GM04503 (cell line): Measurements from ENCODE around the gene NUDT3.

Experiments
- DNase-seq: peaks from one replicate; pipeline ENCODE4 v3.0.0-alpha.2; 2012; ENCODE audit warnings: low read depth

NUDT3 gene

DNA sequence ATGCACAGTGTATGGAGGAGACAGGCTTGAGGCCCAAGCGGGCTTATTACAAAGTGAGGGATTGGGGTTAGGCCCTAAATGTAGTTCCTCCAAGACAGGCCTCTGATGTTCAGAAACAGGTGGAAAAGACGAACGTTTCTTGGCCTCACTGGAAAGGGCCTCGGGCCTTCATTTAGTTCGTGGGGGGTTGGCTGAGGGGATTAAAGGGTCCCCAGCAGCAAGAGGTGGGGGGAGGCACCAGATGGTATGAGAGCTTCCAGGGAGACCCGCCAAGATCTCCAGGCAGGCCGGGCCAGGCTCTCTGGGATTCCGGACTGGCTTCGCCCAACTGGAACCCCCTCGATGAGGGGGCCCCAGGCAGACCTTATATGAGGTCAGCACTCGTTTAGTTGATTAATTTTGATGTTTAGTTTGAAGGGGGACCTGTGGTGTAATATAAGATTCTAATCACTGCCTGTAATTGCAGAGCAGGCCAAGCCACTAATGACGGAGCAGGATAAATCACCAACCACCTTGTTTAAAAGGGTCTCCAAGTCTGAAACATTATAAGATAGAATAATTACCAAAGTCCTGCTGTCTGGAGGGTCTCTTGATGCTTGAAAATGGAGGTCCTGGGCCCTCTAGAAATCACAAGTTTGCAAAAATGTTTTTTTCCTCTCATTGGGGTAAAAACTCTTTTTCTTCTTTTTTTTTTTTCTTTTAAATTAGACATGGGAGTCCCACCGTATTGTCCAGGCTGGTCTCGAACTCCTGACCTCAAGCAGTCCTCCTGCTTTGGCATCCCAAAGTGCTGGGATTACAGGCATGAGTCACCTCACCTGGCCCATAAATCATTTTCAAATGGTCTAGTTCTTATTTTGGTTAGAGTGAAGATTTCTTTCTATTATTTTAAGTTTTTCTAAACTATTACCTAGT is 153.6 kb downstream of the NUDT3 start:
- no peak for DNase-seq

- DNase-seq: no peak
Measured at GRCh38 chr6:34237722-34238584, 154.5 kb downstream of the NUDT3 start.

GRCh38 chr6:34237316-34237721 is 155.2 kb downstream of the NUDT3 start:
- DNase-seq: no peak

DNA sequence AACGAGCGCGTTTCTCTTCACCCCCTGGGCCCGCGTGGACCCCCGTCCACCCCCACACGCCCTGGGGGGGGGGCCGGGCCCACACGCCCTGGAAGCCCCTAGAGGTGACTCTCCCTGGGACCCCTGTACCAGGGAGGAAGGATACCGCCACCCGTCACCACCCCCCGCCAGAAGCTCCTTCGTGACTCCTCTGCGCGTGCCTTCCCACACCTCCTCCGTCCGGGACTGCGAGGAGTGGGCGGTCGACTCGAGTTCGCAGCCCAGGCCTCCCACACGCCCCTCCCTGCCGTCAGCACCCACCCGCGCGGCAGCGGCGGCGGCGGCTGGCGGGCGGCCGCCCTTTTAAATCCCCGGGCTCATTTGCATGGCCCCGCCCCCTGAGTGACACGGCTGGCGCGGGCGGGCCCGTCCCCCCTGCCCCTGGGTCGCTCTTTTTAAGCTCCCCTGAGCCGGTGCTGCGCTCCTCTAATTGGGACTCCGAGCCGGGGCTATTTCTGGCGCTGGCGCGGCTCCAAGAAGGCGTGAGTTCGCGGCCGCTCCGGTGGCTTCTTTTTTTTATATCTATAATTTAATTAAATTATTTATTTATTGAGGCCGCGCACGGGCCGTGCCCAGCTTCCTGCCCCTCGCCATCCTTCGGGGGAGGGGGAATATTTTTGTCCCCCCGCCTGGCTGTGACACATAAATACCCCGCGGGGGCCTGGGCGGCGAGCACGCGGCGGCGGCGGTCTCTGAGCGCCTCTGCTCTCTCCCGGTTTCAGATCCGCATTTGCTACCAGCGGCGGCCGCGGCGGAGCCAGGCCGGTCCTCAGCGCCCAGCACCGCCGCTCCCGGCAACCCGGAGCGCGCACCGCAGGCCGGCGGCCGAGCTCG is 155.8 kb downstream of the NUDT3 start, which contains the start of gene HMGA1:
HMGA1 (plus strand) TSS at position 431 of the 873 bp plus-strand sequence. CDS start 3,908 bp downstream, outside the sequence.
- no peak for DNase-seq

DNA sequence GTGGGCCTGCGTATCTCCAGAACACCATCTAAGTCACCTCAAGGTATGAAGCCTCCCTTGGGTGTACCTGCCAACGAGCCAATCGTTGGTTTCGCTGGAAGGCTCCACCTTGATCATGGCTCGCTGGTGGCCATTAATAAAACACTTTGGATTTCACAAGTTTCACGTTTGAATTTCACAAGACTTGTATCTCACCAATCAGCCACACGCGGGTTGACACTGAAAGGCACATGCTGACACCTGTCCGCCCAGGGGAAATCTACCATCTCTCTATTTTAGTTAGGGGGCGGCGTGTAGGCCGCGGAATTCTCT is 156.4 kb downstream of the NUDT3 start:
- DNase-seq: no peak

- DNase-seq: no peak
Measured at GRCh38 chr6:34235307-34236130, 156.9 kb downstream of the NUDT3 start.

DNA sequence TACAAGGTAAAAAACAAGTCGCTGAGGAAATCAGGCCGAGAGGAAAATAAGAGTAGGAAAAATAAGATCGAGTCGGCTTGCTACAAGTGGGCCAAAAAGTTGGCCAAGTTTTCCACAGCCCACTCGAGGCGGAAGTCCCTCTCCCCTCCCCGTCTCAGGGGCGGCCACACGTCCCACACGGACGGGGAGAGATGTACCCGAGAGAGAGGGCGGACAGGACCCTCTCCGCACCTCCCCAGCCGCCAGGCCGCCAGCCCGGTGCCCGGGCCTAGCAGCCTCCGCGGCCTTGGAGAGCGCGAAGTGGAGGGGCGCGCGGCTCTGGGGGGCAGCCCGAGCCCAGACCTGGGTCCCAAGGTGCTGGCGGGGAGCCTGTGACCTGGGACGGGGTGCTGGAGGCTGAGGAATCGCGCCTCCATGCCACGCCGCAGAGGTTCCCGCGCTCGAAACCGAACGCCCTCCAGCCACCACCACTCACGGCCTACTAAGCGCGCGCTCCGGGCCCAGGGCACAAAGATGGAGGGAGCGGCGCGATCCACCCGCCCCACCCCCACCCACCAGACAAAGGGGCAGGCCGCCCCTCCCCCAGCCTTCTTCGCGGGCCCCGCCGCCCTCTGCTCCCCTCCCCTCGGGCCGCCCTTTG is 157.7 kb downstream of the NUDT3 start:
- no peak for DNase-seq

- DNase-seq: no peak
Measured at GRCh38 chr6:34233867-34234266, 158.6 kb downstream of the NUDT3 start.

DNA sequence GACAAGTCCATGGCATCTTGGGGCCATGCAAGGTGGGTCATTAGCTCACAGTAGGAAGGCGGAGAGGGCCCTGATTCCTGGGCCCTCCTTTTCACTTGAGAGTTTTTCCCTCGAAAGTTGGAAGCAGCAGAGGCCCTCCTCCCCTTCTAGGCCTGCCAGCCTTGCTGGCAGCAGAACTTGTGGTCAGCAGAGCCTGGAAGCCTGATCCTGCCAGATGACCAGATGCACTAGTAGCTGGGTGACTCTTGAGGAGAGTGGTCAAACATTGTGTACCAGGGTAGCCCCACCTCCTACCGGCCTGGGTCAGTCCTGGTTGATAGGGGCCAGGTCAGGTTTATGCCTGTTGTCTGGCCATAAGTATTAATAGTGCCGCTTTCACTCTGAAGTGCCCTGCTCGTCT is 159.6 kb downstream of the NUDT3 start:
- DNase-seq: no peak

- DNase-seq: no peak
Measured at GRCh38 chr6:34231566-34232336, 160.7 kb downstream of the NUDT3 start.

DNA sequence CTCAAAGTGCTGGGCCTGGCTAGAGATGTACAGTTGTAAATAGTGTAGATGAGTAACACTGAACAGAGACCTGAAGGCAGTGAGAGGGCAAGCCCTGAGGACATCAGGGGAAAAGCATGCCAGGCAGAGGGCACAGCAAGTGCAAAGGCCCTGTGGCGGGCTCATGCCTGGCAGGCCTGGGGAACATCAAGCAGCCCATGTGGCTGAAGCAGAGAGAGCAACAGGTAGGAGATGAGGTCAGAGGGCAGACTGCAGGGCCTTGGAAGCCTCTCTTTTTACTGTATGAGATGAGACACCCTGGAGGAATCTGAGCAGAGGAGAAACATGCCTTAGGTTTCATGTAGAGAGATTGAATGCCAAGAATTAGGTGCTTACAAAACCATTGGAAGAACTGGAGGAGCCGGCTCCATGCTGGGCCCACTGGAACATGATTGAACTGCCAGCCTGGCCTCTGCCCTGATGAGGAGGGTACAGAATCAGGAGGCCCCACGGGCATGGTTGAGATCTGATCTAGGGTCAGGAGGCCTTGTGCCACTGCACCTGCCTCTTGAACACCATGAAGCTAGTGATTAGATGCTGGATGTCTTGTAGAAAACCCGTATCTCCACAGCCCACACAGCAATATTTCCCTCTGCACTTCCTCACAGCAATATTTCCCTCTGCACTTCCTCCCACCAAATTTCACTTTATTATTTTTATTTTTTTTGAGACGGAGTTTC is 161.7 kb downstream of the NUDT3 start:
- DNase-seq: no peak

DNA sequence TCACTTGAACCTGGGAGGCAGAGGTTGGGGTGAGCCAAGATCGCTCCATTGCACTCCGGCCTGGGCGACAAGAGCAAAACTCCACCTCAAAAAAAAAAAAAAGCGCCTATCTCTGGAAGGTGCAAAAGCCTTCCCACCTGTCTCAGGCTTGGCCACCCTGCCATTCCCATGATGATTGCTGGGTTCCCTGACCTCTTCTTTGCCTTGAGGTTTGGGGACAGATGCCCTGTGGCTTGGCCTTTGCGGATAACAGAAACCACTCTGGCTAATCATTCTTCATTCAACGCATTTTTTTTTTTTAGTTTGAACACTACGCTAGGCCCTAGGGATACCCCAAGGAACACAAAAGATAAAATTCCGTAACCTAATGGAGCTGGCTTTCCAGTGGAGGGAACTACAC is 162.6 kb downstream of the NUDT3 start:
- no peak for DNase-seq
